Frontal cortex (tissue), 4 donors: ENCODE measurements around the gene NCR3LG1. TPM values are rescaled to one million over a fixed set of nuclear protein-coding genes. Genes with fewer than 3 reads are reported as not detected.

ENCODE experiments used
- DNase-seq, 2 donors: peaks; one replicate each; pipeline ENCODE4 v3.0.0; 2012; ENCODE audit warnings: low spot score in 2 of 2
- FAIRE-seq: peaks from 2 replicates; lab custom pipeline; 2012; peaks lifted over from hg19 to GRCh38; lab: Jason Lieb, UNC
- total RNA-seq: library from RNA; depleted of rRNA; stranded (reverse); fragments of >200 nt; gene quantifications from one replicate; pipeline ENCODE4 v1.2.3, GENCODE V29; 2014
- donor health status: control.
- donor health status: control.
- donor health status: control.

The NCR3LG1 gene
- total RNA-seq, 1 donor from 2014 or later = 10.2 TPM

- DNase-seq (no peak), FAIRE-seq (no peak)
Observed at GRCh38 chr11:17369684-17370243, 18.2 kb downstream of the NCR3LG1 start.

GRCh38 chr11:17371614-17372013 is 20.0 kb downstream of the NCR3LG1 start:
- FAIRE-seq = no peak
- DNase-seq = no peak

GRCh38 chr11:17375547-17375946 is 23.9 kb downstream of the NCR3LG1 start:
- FAIRE-seq (no peak), DNase-seq (no peak)

- FAIRE-seq = no peak
- DNase-seq = no peak
Observed at GRCh38 chr11:17376493-17376892, 24.9 kb downstream of the NCR3LG1 start.

- FAIRE-seq (no peak), DNase-seq (no peak)
Observed at GRCh38 chr11:17378655-17379054, 27.1 kb downstream of the NCR3LG1 start.

GRCh38 chr11:17379383-17380180 is 28.0 kb downstream of the NCR3LG1 start:
- FAIRE-seq (no peak), DNase-seq (no peak)

GRCh38 chr11:17381156-17381555 is 29.6 kb downstream of the NCR3LG1 start:
- DNase-seq (no peak), FAIRE-seq (no peak)

- DNase-seq (no peak), FAIRE-seq (no peak)
Observed at GRCh38 chr11:17382046-17382728, 30.6 kb downstream of the NCR3LG1 start.

GRCh38 chr11:17383461-17383860 is 31.9 kb downstream of the NCR3LG1 start:
- FAIRE-seq (no peak), DNase-seq (no peak)

GRCh38 chr11:17384002-17384511 is 32.5 kb downstream of the NCR3LG1 start:
- no peak for DNase-seq
- FAIRE-seq = no peak

GRCh38 chr11:17385492-17385891 is 33.9 kb downstream of the NCR3LG1 start:
- no peak for FAIRE-seq
- DNase-seq = no peak

- no peak for FAIRE-seq
Observed at GRCh38 chr11:17385926-17386325, 34.3 kb downstream of the NCR3LG1 start.

GRCh38 chr11:17386331-17387084 is 34.9 kb downstream of the NCR3LG1 start:
- peak in 1 of 2 donors; percentile 54 for DNase-seq
- no peak for FAIRE-seq

More at GRCh38 chr11:17385926-17386325, 34.3 kb downstream of the NCR3LG1 start:
- DNase-seq = no peak

- no peak for FAIRE-seq
- DNase-seq = no peak
Observed at GRCh38 chr11:17387254-17387653, 35.7 kb downstream of the NCR3LG1 start.

- FAIRE-seq = no peak
Observed at GRCh38 chr11:17387811-17388210, 36.2 kb downstream of the NCR3LG1 start.

GRCh38 chr11:17388609-17389210 is 37.1 kb downstream of the NCR3LG1 start, which contains the start of gene KCNJ11:
Gene KCNJ11, minus strand, starts transcription at chr11:17388659. Its CDS starts 568 bp downstream, at chr11:17388091.
- peak in 1 of 2 donors; percentile 45 for DNase-seq
- no peak for FAIRE-seq

More at GRCh38 chr11:17387811-17388210, 36.2 kb downstream of the NCR3LG1 start:
- no peak for DNase-seq

- FAIRE-seq (no peak), DNase-seq (peak; percentile 72 to 85)
Observed at GRCh38 chr11:17389211-17389956, 37.8 kb downstream of the NCR3LG1 start.

- DNase-seq (no peak), FAIRE-seq (no peak)
Observed at GRCh38 chr11:17389957-17390649, 38.5 kb downstream of the NCR3LG1 start.
